SH-SY5Y (cell line): Measurements from ENCODE around the gene OTUD3.

Experiments
- GATA2 ChIP-seq: IDR thresholded peaks from 2 replicates; pipeline ENCODE4 v1.6.1; 2011; ENCODE audit warnings: mild to moderate bottlenecking, low read depth, low read length
- GATA3 ChIP-seq: IDR thresholded peaks from 2 replicates; pipeline ENCODE4 v1.6.1; 2011; ENCODE audit warnings: low read depth, mild to moderate bottlenecking, low read length, moderate library complexity

DNA sequence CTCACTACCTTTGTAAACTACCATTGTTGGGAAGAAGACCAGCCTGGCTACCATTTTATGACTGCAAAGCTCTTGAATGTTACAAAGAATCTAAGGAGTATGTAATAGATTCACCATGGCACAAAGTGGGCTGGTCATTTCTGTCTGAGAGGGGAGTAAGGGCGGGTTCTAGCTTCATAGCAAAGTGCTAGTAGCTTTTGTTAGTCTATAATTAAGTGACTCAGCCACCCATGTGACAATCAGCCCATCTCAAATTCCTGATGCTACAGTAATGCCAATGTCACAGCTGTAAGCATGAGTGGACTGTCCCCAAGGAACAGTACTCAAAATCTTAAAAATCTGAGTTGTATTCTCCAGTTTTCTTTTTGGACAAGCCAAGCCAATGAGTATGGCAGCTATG is 15.4 kb upstream of the OTUD3 start:
- TF ChIP-seq GATA3 = no peak
- TF ChIP-seq GATA2 = no peak
